GM19328 (cell line): ENCODE data around the gene SLFNL1.
A peak's percentile ranks its signal among the peaks of the same experiment; 100 is the strongest.

Experiments
- ATAC-seq: cut with Tn5 transposase; IDR thresholded peaks from one replicate; pipeline ENCODE4 v1.9.1; 2021; ENCODE audit warnings: mild to moderate bottlenecking, moderate library complexity; ENCODE audit not compliant: unreplicated experiment

Gene SLFNL1

GRCh38 chr1:40987439-40988276 lies 33.9 kb downstream of the SLFNL1 start:
- no peak for ATAC-seq

- ATAC-seq, result no peak
These were observed 34.6 kb downstream of the SLFNL1 start for GRCh38 chr1:40986956-40987355.

GRCh38 chr1:40986328-40986783 lies 35.2 kb downstream of the SLFNL1 start:
- ATAC-seq, result no peak

- no peak for ATAC-seq
These were observed 35.6 kb downstream of the SLFNL1 start for GRCh38 chr1:40985875-40986274.

- ATAC-seq, result no peak
These were observed 36.4 kb downstream of the SLFNL1 start for GRCh38 chr1:40985161-40985560.

GRCh38 chr1:40984531-40984930 lies 37.0 kb downstream of the SLFNL1 start:
- ATAC-seq, result no peak

- no peak for ATAC-seq
These were observed 37.5 kb downstream of the SLFNL1 start for GRCh38 chr1:40984066-40984465.

- ATAC-seq, result no peak
These were observed 38.2 kb downstream of the SLFNL1 start for GRCh38 chr1:40983286-40983685.

GRCh38 chr1:40982721-40983120 lies 38.8 kb downstream of the SLFNL1 start:
- no peak for ATAC-seq

GRCh38 chr1:40981691-40982448 lies 39.7 kb downstream of the SLFNL1 start:
- no peak for ATAC-seq

GRCh38 chr1:40980453-40981121 lies 40.9 kb downstream of the SLFNL1 start:
- no peak for ATAC-seq

- ATAC-seq, result peak; percentile 10
These were observed 41.5 kb downstream of the SLFNL1 start for GRCh38 chr1:40980068-40980452.

GRCh38 chr1:40979241-40980067 lies 42.1 kb downstream of the SLFNL1 start, which contains the start of gene CTPS1:
CTPS1 (plus strand) TSS chr1:40979696; CDS start chr1:40983291, 3,595 bp downstream.
- ATAC-seq, result peak; percentile 93

- no peak for ATAC-seq
These were observed 42.7 kb downstream of the SLFNL1 start for GRCh38 chr1:40978886-40979240.

GRCh38 chr1:40977716-40978115 lies 43.8 kb downstream of the SLFNL1 start:
- no peak for ATAC-seq

GRCh38 chr1:40976952-40977690 lies 44.4 kb downstream of the SLFNL1 start:
- ATAC-seq, result no peak

- ATAC-seq, result no peak
These were observed 46.6 kb downstream of the SLFNL1 start for GRCh38 chr1:40974945-40975344.

- no peak for ATAC-seq
These were observed 47.6 kb downstream of the SLFNL1 start for GRCh38 chr1:40973912-40974311.

- ATAC-seq, result no peak
These were observed 49.6 kb downstream of the SLFNL1 start for GRCh38 chr1:40971966-40972365.

GRCh38 chr1:40969445-40969844 lies 52.1 kb downstream of the SLFNL1 start:
- no peak for ATAC-seq
